HG03565 (cell line): ENCODE measurements around the gene CEP192.

Experiments
- ATAC-seq: cut with Tn5 transposase; IDR thresholded peaks from one replicate; pipeline ENCODE4 v1.9.1; 2021; ENCODE audit warnings: mild to moderate bottlenecking, moderate library complexity; ENCODE audit not compliant: unreplicated experiment

Gene CEP192

GRCh38 chr18:13136904-13137669, 145.9 kb downstream of the CEP192 start:
- ATAC-seq = peak; percentile 22

DNA sequence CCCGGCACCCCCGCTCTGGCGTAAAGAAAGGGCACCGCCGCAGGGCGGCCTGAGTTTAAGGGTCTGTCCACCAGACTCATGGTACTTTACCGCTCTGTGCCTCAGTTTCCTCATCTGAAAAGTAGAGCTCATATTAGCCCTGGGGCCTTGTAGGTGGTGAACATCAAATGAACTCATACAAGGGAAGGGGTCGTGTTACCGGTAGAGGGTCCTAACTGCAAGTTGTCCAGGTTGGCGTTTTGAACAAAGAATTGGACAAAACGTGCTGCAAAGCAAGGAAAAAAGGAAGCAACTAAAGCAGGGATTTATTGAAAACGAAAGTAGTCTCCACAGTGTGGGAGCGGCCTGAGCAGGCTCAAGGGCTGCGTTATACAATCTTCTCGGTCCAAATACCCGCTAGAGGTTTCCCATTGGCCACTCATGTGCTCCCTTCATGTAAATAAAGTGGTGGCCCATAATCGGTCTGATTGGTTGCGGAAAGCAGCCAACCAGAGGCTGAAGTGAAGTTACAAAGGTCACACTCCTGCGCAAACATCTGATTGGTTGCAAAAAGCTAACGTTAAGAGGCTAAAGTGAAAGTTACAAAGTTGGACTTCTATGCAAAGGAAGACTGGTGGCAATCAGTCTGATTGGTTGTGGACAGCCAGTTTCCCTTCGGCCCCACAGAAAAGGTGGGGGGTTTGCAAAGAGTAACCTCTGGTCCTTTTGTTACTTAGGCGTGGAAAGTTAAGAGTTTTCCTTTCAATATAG, 146.7 kb downstream of the CEP192 start:
- peak; percentile 67 for ATAC-seq

GRCh38 chr18:13138420-13139139, 147.4 kb downstream of the CEP192 start:
- no peak for ATAC-seq

- ATAC-seq = no peak
These were observed 148.8 kb downstream of the CEP192 start for GRCh38 chr18:13139885-13140450.

DNA sequence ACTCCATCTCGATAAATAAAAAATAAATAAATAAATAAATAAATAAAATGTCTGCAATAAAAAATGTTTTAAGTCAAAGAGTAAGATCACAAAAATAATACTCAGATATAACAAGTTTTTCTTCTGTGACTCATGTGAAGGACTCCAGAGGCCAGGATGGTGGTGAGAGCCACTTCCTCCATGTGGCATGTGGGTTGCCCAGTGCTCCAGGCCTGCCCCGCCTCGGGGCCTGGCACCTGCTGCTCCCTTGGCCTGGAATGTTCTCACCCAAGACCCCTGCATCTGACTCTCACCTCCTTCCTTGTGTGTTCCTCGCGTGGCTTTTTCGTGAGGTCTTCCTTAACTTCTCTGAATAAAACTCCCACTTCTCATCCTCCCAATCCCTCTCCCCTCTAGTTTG, 150.0 kb downstream of the CEP192 start:
- ATAC-seq = no peak

- ATAC-seq = no peak
These were observed 154.6 kb downstream of the CEP192 start for GRCh38 chr18:13145636-13146190.

GRCh38 chr18:13147130-13147529, 156.0 kb downstream of the CEP192 start:
- ATAC-seq = no peak

DNA sequence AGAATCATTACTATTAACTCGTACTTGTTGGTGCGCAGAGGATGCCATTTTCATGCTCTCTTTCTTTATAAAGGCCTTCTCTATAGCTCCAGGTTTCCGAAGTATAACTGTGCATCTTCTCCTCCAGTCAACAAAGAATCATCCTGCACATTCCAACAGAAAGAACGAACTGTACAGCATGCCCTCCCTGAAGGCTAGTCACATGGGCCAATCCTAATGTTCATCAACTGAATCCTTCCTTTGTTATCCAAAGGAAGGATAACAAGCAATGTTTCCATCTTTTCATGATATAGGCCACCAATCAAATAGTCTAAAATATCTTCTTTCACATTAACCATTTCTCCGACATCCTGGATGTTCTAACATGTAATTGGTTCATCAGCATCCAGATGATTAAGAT, 160.5 kb downstream of the CEP192 start:
- no peak for ATAC-seq

DNA sequence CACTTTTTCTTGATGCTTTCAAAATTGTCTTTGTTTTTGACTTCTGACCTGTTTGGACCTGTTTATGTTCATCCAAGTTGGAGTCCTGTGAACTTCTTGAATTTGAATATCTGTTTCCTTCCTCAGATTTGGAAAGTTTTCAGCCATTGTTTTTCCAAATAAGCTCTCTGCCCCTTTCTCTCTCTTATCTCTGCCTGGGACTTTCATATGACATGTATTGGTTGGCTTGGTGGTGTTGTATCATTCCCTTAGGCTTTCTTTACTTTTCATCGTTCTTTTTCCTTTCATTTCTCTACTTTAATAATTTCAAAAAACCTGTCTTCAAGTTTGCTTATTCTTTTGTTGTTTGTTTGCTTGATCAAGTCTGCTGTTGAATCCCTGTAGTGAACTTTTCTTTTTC, 167.3 kb downstream of the CEP192 start:
- ATAC-seq = no peak

- no peak for ATAC-seq
These were observed 168.4 kb downstream of the CEP192 start for GRCh38 chr18:13159579-13159978.

DNA sequence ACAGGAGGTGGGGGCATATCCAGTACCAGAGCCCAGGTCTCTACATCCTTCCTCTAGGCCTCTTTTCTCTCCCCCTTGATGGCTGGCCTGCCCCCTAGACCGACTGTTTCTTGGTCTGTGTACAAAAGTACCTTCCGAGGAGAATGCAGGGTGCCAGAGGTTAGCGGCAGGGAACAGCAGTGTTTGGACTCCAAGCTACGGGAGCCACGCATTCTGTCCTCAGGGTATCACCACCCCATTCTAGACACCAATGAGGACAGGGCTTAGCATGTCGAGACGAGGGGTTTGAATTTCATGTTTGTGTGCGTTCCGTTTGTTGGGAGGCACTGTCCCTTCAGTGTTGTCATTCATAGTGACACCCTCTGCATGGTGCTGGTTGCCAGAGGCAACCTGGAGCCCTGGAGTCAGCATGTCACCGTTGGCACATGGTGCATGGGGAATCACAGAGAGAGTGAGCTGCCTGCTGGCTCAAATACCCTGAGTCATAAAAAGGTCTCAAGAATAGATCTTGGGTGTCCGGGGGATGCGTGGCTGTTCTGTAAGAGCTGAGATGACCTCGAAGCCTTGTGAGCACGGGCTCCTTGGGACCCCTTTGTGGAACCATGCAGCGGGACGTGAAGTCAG, 170.2 kb downstream of the CEP192 start:
- no peak for ATAC-seq

DNA sequence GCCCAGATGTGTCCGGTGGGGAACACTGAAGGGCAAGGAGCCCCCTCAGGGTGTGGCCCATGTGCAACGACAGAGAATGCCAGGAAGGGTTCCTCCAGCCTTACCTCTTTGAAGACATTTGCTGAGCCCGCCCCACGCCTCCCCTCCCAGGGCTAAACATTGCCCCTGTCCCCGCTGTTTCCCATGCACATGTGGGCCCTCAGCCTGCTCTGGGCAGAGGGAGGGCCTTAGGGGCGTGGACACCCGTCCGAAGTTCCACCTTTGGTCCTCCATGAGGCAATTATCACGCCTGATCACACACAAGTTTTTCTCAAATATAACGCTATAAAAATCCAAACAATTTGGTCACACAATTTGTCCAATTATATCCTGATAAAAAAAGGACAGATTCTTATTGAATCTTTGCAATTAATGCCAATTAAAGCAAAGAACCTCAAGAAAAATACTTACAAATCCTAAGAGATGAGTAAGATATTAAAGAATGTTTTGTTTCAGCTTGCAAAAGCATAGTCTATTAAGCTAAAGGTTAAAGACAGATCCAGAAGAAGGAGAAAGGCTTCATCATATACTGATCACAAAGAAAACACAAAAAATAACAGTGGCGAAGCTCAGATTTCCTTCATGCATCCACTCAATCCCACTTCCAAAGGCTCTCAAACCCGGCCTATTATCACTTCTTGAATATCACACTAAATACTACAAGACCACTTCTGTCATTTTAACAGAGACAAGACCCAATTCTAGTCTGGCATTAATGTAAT, 172.2 kb downstream of the CEP192 start:
- ATAC-seq = no peak

GRCh38 chr18:13164406-13164805, 173.2 kb downstream of the CEP192 start:
- ATAC-seq = no peak

DNA sequence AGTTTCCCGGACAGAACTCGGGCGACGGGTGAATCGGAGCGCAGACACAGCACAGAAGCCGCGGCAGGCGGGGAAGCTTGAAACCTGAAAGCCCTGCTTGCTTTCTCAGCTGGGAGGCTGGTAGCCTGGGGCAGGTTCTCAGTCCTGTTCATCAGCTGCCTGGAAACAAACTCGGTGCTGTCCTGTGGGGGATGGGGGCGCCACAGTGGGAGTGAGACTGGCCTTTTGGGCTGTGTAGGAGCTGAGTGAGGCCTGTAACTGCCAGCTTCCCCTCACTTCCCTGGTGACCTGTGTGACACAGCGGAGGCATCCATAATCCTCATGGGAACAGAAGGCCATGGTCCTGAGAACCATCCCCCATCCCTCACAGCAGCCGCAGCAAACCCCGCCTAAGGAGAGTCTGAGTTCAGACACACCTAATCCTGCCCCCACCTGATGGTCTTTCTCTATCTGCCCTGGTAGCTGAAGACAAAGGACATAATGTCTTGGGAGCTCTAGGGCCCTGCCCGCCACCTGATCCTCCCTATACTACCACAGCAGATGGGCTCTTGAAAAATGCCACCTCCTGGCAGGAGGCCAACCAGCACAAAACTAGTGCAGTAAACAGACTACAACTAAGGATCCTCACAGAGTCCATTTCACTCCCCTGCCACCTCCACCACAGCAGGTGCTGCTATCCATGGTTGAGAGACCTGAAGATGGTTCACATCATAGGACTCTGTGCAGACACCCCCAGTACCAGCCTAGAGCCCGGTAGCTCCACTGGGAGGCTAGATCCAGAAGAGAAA, 174.7 kb downstream of the CEP192 start:
- ATAC-seq = no peak

GRCh38 chr18:13173578-13174145, 182.5 kb downstream of the CEP192 start:
- ATAC-seq = no peak
